ENCODE results near the gene HERC4. TPM values are rescaled to one million over a fixed set of nuclear protein-coding genes. Genes with fewer than 3 reads are reported as not detected.
A peak's percentile ranks its signal among the peaks of the same experiment; 100 is the strongest.
"Not testable (repeated sequence)": the region's sequence is repeated elsewhere in the genome, so short reads cannot be mapped to it uniquely, and the experiment has no call there.

The HERC4 gene
- total RNA-seq, 1 experiment from 2014 or later = 57.4 TPM

GRCh38 chr10:68023292-68023691, 51.8 kb downstream of the HERC4 start:
- CTCF ChIA-PET = no interaction called here
- H3K9me3 ChIP-seq (ENCODE audit: low read length) = 0 out of 2 replicates have a peak, but pooled peaks cover 4% of the 10 kb centered on the region
- H3K4me1 ChIP-seq (ENCODE audit: insufficient read depth, low read length) = no peaks in the 10 kb centered on the region
- intact Hi-C loops (cut with micrococcal nuclease) = no loop called here
- POLR2A ChIA-PET (ENCODE audit: unreplicated experiment) = no interaction called here
- ATAC-seq (peak; percentile 46), DNase-seq (peak; percentile 28)
- H3F3A ChIP-seq (ENCODE audit: low read length, unreplicated experiment) = no peaks in the 10 kb centered on the region
- no peak overlapping the region for H3K9ac ChIP-seq (ENCODE audit: low read length)
- H4K20me1 ChIP-seq (ENCODE audit: low read length) = no peaks in the 10 kb centered on the region
- no peaks in the 10 kb centered on the region for H3K27me3 ChIP-seq (ENCODE audit: low read length)
- no peaks in the 10 kb centered on the region for H3K9me2 ChIP-seq (replicated peaks; ENCODE audit: low read length)
- no TSS peak for BruUV-seq (replicated peaks)
- peaks cover 68% of the 10 kb centered on the region for H3K36me3 ChIP-seq (ENCODE audit: low read depth, low read length)
- H3K4me3 ChIP-seq (ENCODE audit: low read length) = no peak overlapping the region
- no peak for TF ChIP-seq EZH2 (IDR thresholded peaks at IDR 0.05; ENCODE audit: low read length, unreplicated experiment)
- no peak for TF ChIP-seq EZH2phosphoT487 (IDR thresholded peaks at IDR 0.05; ENCODE audit: borderline replicate concordance, low read length)
- TF ChIP-seq CTCF (conservative IDR thresholded peaks at IDR 0.05; ENCODE audit: low read depth, low read length) = no peak
- no peak overlapping the region for H3K4me2 ChIP-seq (ENCODE audit: low read length)
- no peak overlapping the region for H2AFZ ChIP-seq (ENCODE audit: low read length)
- no peaks in the 10 kb centered on the region for H3K79me2 ChIP-seq (ENCODE audit: low read length)
- H3K27ac ChIP-seq (ENCODE audit: low read length) = no peak overlapping the region

GRCh38 chr10:68022324-68022723, 52.8 kb downstream of the HERC4 start:
- not testable (repeated sequence) for H2AFZ ChIP-seq (ENCODE audit: low read length)
- POLR2A ChIA-PET (ENCODE audit: unreplicated experiment) = interaction anchor here (0.7 kb wide), 1 partner anchor 1370 kb away, joined by 5 read pairs; no protein-coding TSS in a partner anchor

GRCh38 chr10:68016519-68016918, 58.6 kb downstream of the HERC4 start:
- H3K27ac ChIP-seq (ENCODE audit: low read length); H3F3A ChIP-seq (ENCODE audit: low read length, unreplicated experiment); H4K20me1 ChIP-seq (ENCODE audit: low read length); intact Hi-C loops (cut with micrococcal nuclease); CTCF ChIA-PET; H3K9ac ChIP-seq (ENCODE audit: low read length); H3K9me2 ChIP-seq (replicated peaks; ENCODE audit: low read length); H3K9me3 ChIP-seq (ENCODE audit: low read length); DNase-seq; ATAC-seq; H3K4me1 ChIP-seq (ENCODE audit: insufficient read depth, low read length); H3K4me3 ChIP-seq (ENCODE audit: low read length); BruUV-seq (replicated peaks); H3K79me2 ChIP-seq (ENCODE audit: low read length); H2AFZ ChIP-seq (ENCODE audit: low read length); POLR2A ChIA-PET (ENCODE audit: unreplicated experiment); H3K4me2 ChIP-seq (ENCODE audit: low read length); H3K27me3 ChIP-seq (ENCODE audit: low read length): not testable (repeated sequence)
- H3K36me3 ChIP-seq (ENCODE audit: low read depth, low read length) = peaks cover 44% of the 10 kb centered on the region

More at GRCh38 chr10:68022324-68022723, 52.8 kb downstream of the HERC4 start:
- H3K79me2 ChIP-seq (ENCODE audit: low read length); H3K9me3 ChIP-seq (ENCODE audit: low read length); H3K27me3 ChIP-seq (ENCODE audit: low read length); H3F3A ChIP-seq (ENCODE audit: low read length, unreplicated experiment); ATAC-seq; BruUV-seq (replicated peaks); CTCF ChIA-PET; DNase-seq; H3K4me3 ChIP-seq (ENCODE audit: low read length); H4K20me1 ChIP-seq (ENCODE audit: low read length); H3K4me2 ChIP-seq (ENCODE audit: low read length); intact Hi-C loops (cut with micrococcal nuclease); H3K27ac ChIP-seq (ENCODE audit: low read length); H3K9ac ChIP-seq (ENCODE audit: low read length); H3K4me1 ChIP-seq (ENCODE audit: insufficient read depth, low read length); H3K9me2 ChIP-seq (replicated peaks; ENCODE audit: low read length): not testable (repeated sequence)
- H3K36me3 ChIP-seq (ENCODE audit: low read depth, low read length) = peaks cover 63% of the 10 kb centered on the region

DNA sequence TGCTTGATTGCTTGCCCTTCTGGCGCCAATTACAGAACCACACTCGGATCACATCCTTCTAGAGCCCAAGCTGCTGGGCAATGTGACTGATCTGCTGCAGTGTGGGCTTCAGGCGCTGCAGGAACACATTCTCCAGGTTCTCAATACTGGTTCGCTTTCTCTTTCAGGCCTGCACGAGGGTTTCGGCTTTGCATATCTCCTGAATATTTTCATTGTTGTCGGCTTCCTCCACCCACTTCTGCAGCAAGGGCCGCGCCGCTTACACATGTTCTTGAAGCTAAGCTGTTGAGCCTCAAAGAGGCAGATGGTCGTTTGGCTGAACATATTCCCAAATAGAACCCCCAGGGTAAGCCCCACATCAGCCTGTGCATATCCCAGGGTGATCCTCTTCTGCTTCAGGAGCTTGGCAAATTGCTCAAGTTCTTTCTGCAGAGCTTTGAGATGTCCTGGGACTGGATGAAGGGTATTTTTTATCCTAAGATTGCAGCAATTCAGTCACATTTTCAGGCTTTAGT, 64.6 kb downstream of the HERC4 start:
- CTCF ChIA-PET = no interaction called here
- ATAC-seq = no peak
- no peak overlapping the region for H3K27ac ChIP-seq (ENCODE audit: low read length)
- H3K4me3 ChIP-seq (ENCODE audit: low read length) = no peak overlapping the region
- intact Hi-C loops (cut with micrococcal nuclease) = no loop called here
- TF ChIP-seq CTCF (conservative IDR thresholded peaks at IDR 0.05; ENCODE audit: low read depth, low read length) = no peak
- no peak for TF ChIP-seq EZH2 (IDR thresholded peaks at IDR 0.05; ENCODE audit: low read length, unreplicated experiment)
- TF ChIP-seq EZH2phosphoT487 (IDR thresholded peaks at IDR 0.05; ENCODE audit: borderline replicate concordance, low read length) = no peak
- POLR2A ChIA-PET (ENCODE audit: unreplicated experiment) = no interaction called here
- H3K9me2 ChIP-seq (replicated peaks; ENCODE audit: low read length) = no peaks in the 10 kb centered on the region
- no peak for DNase-seq
- no peak overlapping the region for H3K4me2 ChIP-seq (ENCODE audit: low read length)
- H3K79me2 ChIP-seq (ENCODE audit: low read length) = no peaks in the 10 kb centered on the region
- no peaks in the 10 kb centered on the region for H3K9me3 ChIP-seq (ENCODE audit: low read length)
- no TSS peak for BruUV-seq (replicated peaks)
- H3K36me3 ChIP-seq (ENCODE audit: low read depth, low read length) = peaks cover 55% of the 10 kb centered on the region; the same call in 1 of the 2 replicates
- H4K20me1 ChIP-seq (ENCODE audit: low read length) = no peaks in the 10 kb centered on the region
- H3K27me3 ChIP-seq (ENCODE audit: low read length) = no peaks in the 10 kb centered on the region
- H3K9ac ChIP-seq (ENCODE audit: low read length) = no peak overlapping the region
- no peak overlapping the region for H2AFZ ChIP-seq (ENCODE audit: low read length)
- no peaks in the 10 kb centered on the region for H3K4me1 ChIP-seq (ENCODE audit: insufficient read depth, low read length)
- H3F3A ChIP-seq (ENCODE audit: low read length, unreplicated experiment) = no peaks in the 10 kb centered on the region

Measured in PC-3 (cell line).